Activated CD8-positive, alpha-beta T cell treated with anti-CD3 and anti-CD28 coated beads for 36 hours (primary cell): ENCODE data around the gene NAALADL2. TPM values are rescaled to one million over a fixed set of nuclear protein-coding genes. Genes with fewer than 3 reads are reported as not detected.

Experiments
- ATAC-seq: fragments of 200-7000 bp; cut with Tn5 transposase; one replicate; pipeline ENCODE4 v1.10.0; 2021; ENCODE audit warnings: mild to moderate bottlenecking, moderate library complexity
- CTCF ChIA-PET: fragments of 350-600 bp; sonication (Branson Sonifier 250); formaldehyde crosslinking; loops from one replicate; lab custom pipeline; 2021; ENCODE audit warnings: antibody characterized with exemption; lab: Charles Lee
- POLR2A ChIA-PET: fragments of 350-600 bp; sonication (Branson Sonifier 250); formaldehyde crosslinking; loops from one replicate; lab custom pipeline; 2021; ENCODE audit warnings: antibody characterized with exemption; lab: Charles Lee
- DNase-seq: peaks from one replicate; pipeline ENCODE4 v3.0.0-alpha.2; 2020
- H3K27ac Mint-ChIP-seq: one replicate; pipeline ENCODE4 v1.8.0; 2021; ENCODE audit warnings: mild to moderate bottlenecking, mixed read lengths
- H3K27me3 Mint-ChIP-seq: one replicate; pipeline ENCODE4 v1.8.0; 2021; ENCODE audit warnings: mixed read lengths
- H3K36me3 Mint-ChIP-seq: one replicate; pipeline ENCODE4 v1.8.0; 2021; ENCODE audit warnings: low read depth, mixed read lengths
- H3K4me1 Mint-ChIP-seq: one replicate; pipeline ENCODE4 v1.8.0; 2021; ENCODE audit warnings: low read depth, mixed read lengths
- H3K4me3 Mint-ChIP-seq: one replicate; pipeline ENCODE4 v1.8.0; 2021; ENCODE audit warnings: mild to moderate bottlenecking, moderate library complexity, mixed read lengths
- H3K9me3 Mint-ChIP-seq: one replicate; pipeline ENCODE4 v1.8.0; 2021; ENCODE audit warnings: mixed read lengths
- intact Hi-C: fragments of 100-400 bp; cut with micrococcal nuclease; formaldehyde crosslinking; loops from one replicate; pipeline ENCODE4 v1.10.0; 2022
- total RNA-seq, 2 experiments: library from RNA; stranded (reverse); gene quantifications; one replicate each; pipeline ENCODE4 v1.2.3, GENCODE V29; 2021
- TF ChIP-seq, protein P1 (sequence below): fragments of 200-600 bp; IDR thresholded peaks from one replicate; pipeline ENCODE4 v1.8.0; 2022; ENCODE audit warnings: antibody characterized with exemption, mild to moderate bottlenecking

Gene NAALADL2
- total RNA-seq, 2 experiments from 2014 or later = 0.60 TPM; not detected in 1

DNA sequence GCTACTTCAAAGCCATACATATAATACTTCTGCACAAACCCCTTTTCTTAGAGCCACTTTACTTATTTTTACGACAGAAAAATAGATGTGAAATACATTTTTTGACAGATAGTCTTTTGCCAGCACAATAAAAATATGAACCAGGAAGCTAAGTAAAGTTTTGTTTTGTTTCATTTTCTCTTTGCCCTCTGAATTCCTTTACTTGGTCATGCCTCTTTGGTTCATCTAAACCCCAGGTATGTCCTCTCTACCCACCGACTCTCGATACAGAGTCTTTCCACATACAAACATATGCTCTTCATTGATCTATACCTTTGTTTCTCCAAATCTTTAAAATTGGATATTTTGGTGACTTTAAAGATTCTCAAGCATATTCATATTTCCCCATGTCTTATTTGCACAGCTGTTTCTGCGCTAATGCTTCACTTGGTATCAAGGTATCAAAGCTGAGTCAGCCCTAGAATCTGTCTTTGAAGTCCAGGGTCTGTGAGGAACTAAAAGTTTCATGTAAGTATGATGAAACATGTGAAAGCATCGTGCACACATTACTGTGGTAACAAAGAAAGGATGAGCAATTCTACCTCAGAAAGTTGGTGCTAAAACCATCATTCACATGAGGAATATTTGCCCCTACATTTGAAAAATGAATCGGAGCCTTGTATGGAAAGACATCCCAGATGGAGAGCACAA lies 845.4 kb downstream of the NAALADL2 start:
- intact Hi-C loops = no loop called here
- ATAC-seq (no peak), DNase-seq (no peak)
- Mint-ChIP-seq H3K27me3 (no peaks in the 10 kb centered on the region), H3K27ac (no peak overlapping the region), H3K36me3 (no peaks in the 10 kb centered on the region), H3K9me3 (no peaks in the 10 kb centered on the region), H3K4me3 (no peak overlapping the region), H3K4me1 (no peaks in the 10 kb centered on the region)
- TF ChIP-seq, protein P1, sequence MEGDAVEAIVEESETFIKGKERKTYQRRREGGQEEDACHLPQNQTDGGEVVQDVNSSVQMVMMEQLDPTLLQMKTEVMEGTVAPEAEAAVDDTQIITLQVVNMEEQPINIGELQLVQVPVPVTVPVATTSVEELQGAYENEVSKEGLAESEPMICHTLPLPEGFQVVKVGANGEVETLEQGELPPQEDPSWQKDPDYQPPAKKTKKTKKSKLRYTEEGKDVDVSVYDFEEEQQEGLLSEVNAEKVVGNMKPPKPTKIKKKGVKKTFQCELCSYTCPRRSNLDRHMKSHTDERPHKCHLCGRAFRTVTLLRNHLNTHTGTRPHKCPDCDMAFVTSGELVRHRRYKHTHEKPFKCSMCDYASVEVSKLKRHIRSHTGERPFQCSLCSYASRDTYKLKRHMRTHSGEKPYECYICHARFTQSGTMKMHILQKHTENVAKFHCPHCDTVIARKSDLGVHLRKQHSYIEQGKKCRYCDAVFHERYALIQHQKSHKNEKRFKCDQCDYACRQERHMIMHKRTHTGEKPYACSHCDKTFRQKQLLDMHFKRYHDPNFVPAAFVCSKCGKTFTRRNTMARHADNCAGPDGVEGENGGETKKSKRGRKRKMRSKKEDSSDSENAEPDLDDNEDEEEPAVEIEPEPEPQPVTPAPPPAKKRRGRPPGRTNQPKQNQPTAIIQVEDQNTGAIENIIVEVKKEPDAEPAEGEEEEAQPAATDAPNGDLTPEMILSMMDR = no peak
- ChIA-PET CTCF (no interaction called here), POLR2A (no interaction called here)

DNA sequence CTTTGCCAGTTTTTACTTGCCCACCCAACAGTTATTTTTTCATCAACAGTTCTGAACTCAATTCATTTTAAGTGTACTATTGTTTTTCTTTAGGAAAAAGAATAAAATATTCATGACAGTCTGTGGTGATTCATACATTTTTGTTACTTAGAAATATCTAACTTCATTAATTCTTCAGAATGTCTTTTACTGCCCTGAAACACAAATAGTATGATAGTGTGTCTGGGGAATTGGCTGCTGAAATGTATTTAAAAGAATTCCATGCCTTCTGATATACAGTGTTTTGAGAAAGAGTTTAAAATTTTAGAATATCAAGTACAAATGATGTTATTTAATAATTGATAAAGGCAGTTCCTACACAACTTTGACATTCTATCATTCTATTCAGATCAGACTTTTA lies 854.1 kb downstream of the NAALADL2 start:
- no peaks in the 10 kb centered on the region for H3K36me3 Mint-ChIP-seq
- intact Hi-C loops = no loop called here
- no peak overlapping the region for H3K27ac Mint-ChIP-seq
- ChIA-PET CTCF (no interaction called here), POLR2A (no interaction called here)
- no peak overlapping the region for H3K4me3 Mint-ChIP-seq
- DNase-seq (no peak), ATAC-seq (no peak)
- peaks cover 4% of the 10 kb centered on the region for H3K9me3 Mint-ChIP-seq
- TF ChIP-seq, protein P1 = no peak
- H3K4me1 Mint-ChIP-seq = no peaks in the 10 kb centered on the region
- no peaks in the 10 kb centered on the region for H3K27me3 Mint-ChIP-seq

DNA sequence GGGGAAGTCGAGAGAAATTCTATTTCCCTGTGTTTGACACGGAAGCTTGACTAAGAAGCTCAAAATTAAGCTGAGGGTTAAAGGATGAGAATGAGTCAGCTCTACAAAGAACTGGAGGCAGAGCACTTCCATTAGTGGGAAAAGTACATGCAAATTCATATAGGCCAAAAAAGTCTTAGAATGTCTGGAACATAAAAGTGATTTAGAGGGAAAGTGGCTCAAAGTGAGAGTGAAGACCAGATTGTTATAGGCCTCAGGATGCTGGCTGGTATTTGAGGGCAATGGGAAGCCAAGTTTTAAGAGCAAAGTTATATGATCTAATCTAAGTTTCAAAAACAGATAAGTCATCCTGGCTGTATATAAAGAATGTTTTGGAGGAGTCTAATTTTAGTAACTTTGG lies 857.3 kb downstream of the NAALADL2 start:
- CTCF ChIA-PET = no interaction called here
- intact Hi-C loops = no loop called here
- Mint-ChIP-seq H3K27me3 (no peaks in the 10 kb centered on the region), H3K4me3 (no peak overlapping the region), H3K9me3 (peaks cover 8% of the 10 kb centered on the region), H3K27ac (no peak overlapping the region), H3K4me1 (no peaks in the 10 kb centered on the region), H3K36me3 (no peaks in the 10 kb centered on the region)
- POLR2A ChIA-PET = no interaction called here
- TF ChIP-seq, protein P1 = no peak
- no peak for DNase-seq
- ATAC-seq = no peak

DNA sequence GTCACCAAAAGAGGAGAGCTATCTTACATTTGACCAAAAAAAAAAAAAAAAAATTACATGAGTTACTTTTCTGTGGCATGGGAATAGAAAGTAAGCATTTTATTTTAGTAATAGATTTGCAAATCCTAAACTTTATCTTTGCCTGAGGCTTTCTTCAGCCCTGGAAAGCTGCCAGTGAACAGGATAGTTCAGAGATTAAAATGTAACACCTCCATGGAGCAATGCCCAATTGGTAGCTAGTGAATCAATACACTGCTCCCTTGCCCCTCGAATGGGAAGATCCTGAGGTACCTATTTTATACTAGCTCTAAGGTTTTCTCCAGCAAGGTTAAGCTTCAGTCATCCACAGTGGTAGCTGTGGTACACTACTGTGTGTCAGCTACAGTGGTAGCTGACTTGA lies 867.1 kb downstream of the NAALADL2 start:
- ATAC-seq = no peak
- no peak overlapping the region for H3K4me3 Mint-ChIP-seq
- ChIA-PET CTCF (no interaction called here), POLR2A (no interaction called here)
- intact Hi-C loops = no loop called here
- no peaks in the 10 kb centered on the region for H3K36me3 Mint-ChIP-seq
- H3K27me3 Mint-ChIP-seq = no peaks in the 10 kb centered on the region
- H3K27ac Mint-ChIP-seq = no peak overlapping the region
- H3K4me1 Mint-ChIP-seq = no peaks in the 10 kb centered on the region
- TF ChIP-seq, protein P1 = no peak
- peaks cover under 1% of the 10 kb centered on the region for H3K9me3 Mint-ChIP-seq
- no peak for DNase-seq

DNA sequence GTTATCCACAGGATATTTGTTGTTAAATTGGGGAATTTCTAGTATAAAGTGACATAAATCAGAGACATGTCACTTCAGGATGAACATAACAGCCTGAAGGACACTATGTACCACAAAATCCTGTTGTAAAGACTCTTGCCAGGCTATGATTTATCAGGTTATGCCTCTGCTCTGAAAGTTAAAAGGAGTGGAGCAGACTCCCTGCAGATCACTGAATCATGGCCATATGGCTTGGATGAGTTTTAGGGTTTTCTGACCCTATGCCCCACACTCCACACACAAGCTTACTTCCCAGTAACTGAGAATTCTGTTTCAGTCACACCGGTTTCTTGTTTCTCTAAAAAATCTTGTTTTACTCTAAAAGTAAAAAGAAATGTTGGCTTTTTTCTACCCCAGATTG lies 869.4 kb downstream of the NAALADL2 start:
- peaks cover 13% of the 10 kb centered on the region for H3K9me3 Mint-ChIP-seq
- H3K4me3 Mint-ChIP-seq = no peak overlapping the region
- CTCF ChIA-PET = no interaction called here
- no peak overlapping the region for H3K27ac Mint-ChIP-seq
- intact Hi-C loops = no loop called here
- TF ChIP-seq, protein P1 = no peak
- no peaks in the 10 kb centered on the region for H3K36me3 Mint-ChIP-seq
- no peak for ATAC-seq
- H3K27me3 Mint-ChIP-seq = no peaks in the 10 kb centered on the region
- POLR2A ChIA-PET = no interaction called here
- DNase-seq = no peak
- H3K4me1 Mint-ChIP-seq = no peaks in the 10 kb centered on the region
